HCT116 (cell line): ENCODE results near the gene RTL1. TPM values are rescaled to one million over a fixed set of nuclear protein-coding genes. Genes with fewer than 3 reads are reported as not detected.

Experiments used
- ATAC-seq: fragments of 200-7000 bp; cut with Tn5 transposase; 2 replicates; pipeline ENCODE4 v1.9.1; 2020; ENCODE audit warnings: mild to moderate bottlenecking, moderate library complexity
- BruUV-seq: library from RNA; stranded (reverse); fragments of 400-500 nt; replicated peaks from 2 replicates; lab custom pipeline; 2021; lab: Mats Ljungman, UMichigan
- CTCF ChIA-PET: fragments of 300-600 bp; sonication (Branson Sonifier 250); formaldehyde crosslinking; loops from one replicate; lab custom pipeline; 2021; ENCODE audit warnings: antibody characterized with exemption; lab: Charles Lee
- POLR2A ChIA-PET: fragments of 300-600, 350-600 bp; sonication (Branson Sonifier 250); formaldehyde crosslinking; loops from one replicate; lab custom pipeline; 2021; ENCODE audit warnings: antibody characterized with exemption; lab: Charles Lee
- RAD21 ChIA-PET, 2 experiments: fragments of 300-600 bp; sonication (Branson Sonifier 250); formaldehyde crosslinking; loops; one replicate each; lab custom pipeline; 2023; ENCODE audit warnings: low total read pairs in 2 of 2; ENCODE audit not compliant: uncharacterized antibody in 2 of 2, unreplicated experiment in 2 of 2, low non-redundant PET in 1 of 2; lab: Charles Lee
- DNase-seq: peaks from one replicate; pipeline ENCODE4 v3.0.0-alpha.2; 2010; ENCODE audit warnings: low read depth, low spot score
- H2AFZ ChIP-seq: fragments of 200-600 bp; shearing (Covaris generic), sonication (generic); 2 replicates; pipeline ENCODE4 v1.6.1; 2017; ENCODE audit warnings: low read depth, mixed run types, mixed read lengths, antibody characterized with exemption, low read length; ENCODE audit not compliant: poor library complexity, severe bottlenecking
- H3K27ac ChIP-seq: 2 replicates; pipeline ENCODE4 v1.5.1; 2012; ENCODE audit warnings: low read depth, low read length
- H3K27me3 ChIP-seq: fragments of 200-600 bp; sonication (generic); 2 replicates; pipeline ENCODE4 v1.6.1; 2016; ENCODE audit warnings: mixed run types, low read length, mixed read lengths; ENCODE audit not compliant: insufficient read depth
- H3K36me3 ChIP-seq, 2 experiments: fragments of 200-500 bp in 1 of 2; fragments of 200-600 bp in 1 of 2; sonication (Bioruptor generic) in 1 of 2; sonication (generic) in 1 of 2; 2 replicates each; pipeline versions ENCODE4 v1.5.1 to v1.6.1; 2014 to 2016; ENCODE audit warnings: low read length in 2 of 2, inconsistent platforms in 1 of 2, mixed read lengths in 1 of 2, mixed run types in 1 of 2; ENCODE audit not compliant: insufficient read depth in 2 of 2, control insufficient read depth in 1 of 2
- H3K4me1 ChIP-seq, 2 experiments: fragments of 200-600 bp in 1 of 2; sonication (generic) in 1 of 2; 2 replicates each; pipeline versions ENCODE4 v1.5.1 to v1.6.1; 2012 to 2017; ENCODE audit warnings: low read length in 2 of 2, inconsistent platforms in 1 of 2, mild to moderate bottlenecking in 1 of 2, mixed read lengths in 1 of 2, mixed run types in 1 of 2, moderate library complexity in 1 of 2; ENCODE audit not compliant: insufficient read depth in 2 of 2, control insufficient read depth in 1 of 2
- H3K4me2 ChIP-seq: fragments of 200-600 bp; sonication (generic); 2 replicates; pipeline ENCODE4 v1.6.1; 2017; ENCODE audit warnings: mixed run types, low read length, mixed read lengths
- H3K4me3 ChIP-seq, 2 experiments: fragments of 200-600 bp in 1 of 2; sonication (generic) in 1 of 2; replicated peaks in 1 of 2; 2 replicates each; pipeline ENCODE4 v1.5.1; 2011 to 2016; ENCODE audit warnings: low read length in 2 of 2, control low read depth in 1 of 2, low read depth in 1 of 2, mild to moderate bottlenecking in 1 of 2, mixed read lengths in 1 of 2, mixed run types in 1 of 2
- H3K79me2 ChIP-seq: fragments of 200-600 bp; sonication (generic); 2 replicates; pipeline ENCODE4 v1.6.1; 2017; ENCODE audit warnings: mild to moderate bottlenecking, mixed run types, low read length, moderate library complexity, mixed read lengths; ENCODE audit not compliant: insufficient read depth
- H3K9ac ChIP-seq: fragments of 200-600 bp; sonication (generic); 2 replicates; pipeline ENCODE4 v1.6.1; 2016; ENCODE audit warnings: low read length, mixed read lengths
- H3K9me2 ChIP-seq: fragments of 200-600 bp; sonication (generic), shearing (Covaris generic); 2 replicates; pipeline ENCODE4 v1.6.1; 2017; ENCODE audit warnings: mixed run types, mild to moderate bottlenecking, moderate library complexity; ENCODE audit not compliant: insufficient read depth
- H3K9me3 ChIP-seq, 2 experiments: fragments of 200-500 bp in 1 of 2; fragments of 200-600 bp in 1 of 2; sonication (Bioruptor generic) in 1 of 2; sonication (generic) in 1 of 2; 2 replicates each; pipeline ENCODE4 v1.6.1; 2014 to 2017; ENCODE audit warnings: low read length in 2 of 2, mixed read lengths in 2 of 2, inconsistent platforms in 1 of 2, low read depth in 1 of 2, mild to moderate bottlenecking in 1 of 2, mixed run types in 1 of 2, moderate library complexity in 1 of 2; ENCODE audit not compliant: control insufficient read depth in 1 of 2, insufficient read depth in 1 of 2
- H4K20me1 ChIP-seq: fragments of 200-600 bp; sonication (generic), shearing (Covaris generic); 2 replicates; pipeline ENCODE4 v1.6.1; 2017; ENCODE audit warnings: mixed run types, mild to moderate bottlenecking, moderate library complexity; ENCODE audit not compliant: insufficient read depth
- EZH2phosphoT487 ChIP-seq: fragments of 200-600 bp; IDR thresholded peaks from 2 replicates; pipeline ENCODE4 v1.6.1; 2018; ENCODE audit warnings: antibody characterized with exemption, borderline replicate concordance
- RAD21 ChIP-seq: IDR thresholded peaks from 2 replicates; pipeline ENCODE4 v1.6.1; 2012; ENCODE audit warnings: low read depth, mild to moderate bottlenecking
- ZNF274 ChIP-seq: fragments of 200-500 bp; sonication (Bioruptor generic); IDR thresholded peaks from 2 replicates; pipeline ENCODE4 v1.6.1; 2014; ENCODE audit warnings: mild to moderate bottlenecking, low read depth, low read length, inconsistent platforms
- intact Hi-C: fragments of 100-400 bp; cut with micrococcal nuclease; formaldehyde crosslinking; loops from 2 replicates; pipeline ENCODE4 v1.10.0; 2022
- total RNA-seq: library from RNA; stranded (reverse); gene quantifications from one replicate; pipeline ENCODE4 v1.2.1, GENCODE V29; 2021; ENCODE audit not compliant: unreplicated experiment
- TF ChIP-seq, protein P1 (sequence below), 3 experiments: fragments of 200-600 bp in 1 of 3; sonication (generic) in 1 of 3; IDR thresholded peaks in 2 of 3; conservative IDR thresholded peaks in 1 of 3; 2 replicates each; pipeline ENCODE4 v1.5.1; 2012 to 2017; ENCODE audit warnings: low read depth in 2 of 3, low read length in 2 of 3, antibody characterized with exemption in 1 of 3, borderline replicate concordance in 1 of 3, control low read depth in 1 of 3, mild to moderate bottlenecking in 1 of 3, mixed read lengths in 1 of 3, mixed run types in 1 of 3, moderate library complexity in 1 of 3; ENCODE audit not compliant: insufficient read depth in 1 of 3
- TF ChIP-seq, protein P2 (sequence below): IDR thresholded peaks from 2 replicates; pipeline ENCODE4 v1.6.1; 2011; ENCODE audit warnings: mild to moderate bottlenecking, low read length, moderate library complexity; ENCODE audit not compliant: insufficient replicate concordance; ENCODE audit errors: extremely low read depth

RTL1 gene
- total RNA-seq, 1 experiment from 2014 or later = not detected

DNA sequence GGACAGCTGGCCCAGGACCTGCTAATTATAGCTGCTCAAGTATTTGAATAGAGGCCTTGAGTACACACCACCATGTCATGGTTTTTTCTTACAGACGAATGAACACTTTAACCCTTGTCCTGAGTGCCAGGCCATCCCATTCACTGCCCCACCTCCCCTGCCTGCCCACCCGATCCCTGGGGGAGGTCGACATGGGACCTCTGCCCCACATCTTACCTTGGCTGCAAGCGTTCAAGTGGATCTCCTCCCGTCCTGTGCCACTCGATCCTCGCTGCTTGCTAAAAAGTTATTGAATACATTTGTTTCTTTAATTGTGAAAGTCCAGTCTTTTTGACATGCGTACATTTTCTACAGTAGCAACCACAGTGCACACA lies 10.3 kb downstream of the RTL1 start:
- BruUV-seq = no TSS peak
- Histone ChIP-seq H3K9me2 (no peaks in the 10 kb centered on the region), H3K4me2 (no peak overlapping the region), H3K4me1 (no peaks in the 10 kb centered on the region), H3K27ac (no peak overlapping the region), H2AFZ (no peak overlapping the region), H3K9me3 (no peaks in the 10 kb centered on the region), H3K4me3 (no peak overlapping the region), H3K9ac (no peak overlapping the region), H3K36me3 (no peaks in the 10 kb centered on the region)
- ChIA-PET POLR2A (no interaction called here), CTCF (no interaction called here)
- intact Hi-C loops = no loop called here
- no peak for DNase-seq
- TF ChIP-seq, protein P1, sequence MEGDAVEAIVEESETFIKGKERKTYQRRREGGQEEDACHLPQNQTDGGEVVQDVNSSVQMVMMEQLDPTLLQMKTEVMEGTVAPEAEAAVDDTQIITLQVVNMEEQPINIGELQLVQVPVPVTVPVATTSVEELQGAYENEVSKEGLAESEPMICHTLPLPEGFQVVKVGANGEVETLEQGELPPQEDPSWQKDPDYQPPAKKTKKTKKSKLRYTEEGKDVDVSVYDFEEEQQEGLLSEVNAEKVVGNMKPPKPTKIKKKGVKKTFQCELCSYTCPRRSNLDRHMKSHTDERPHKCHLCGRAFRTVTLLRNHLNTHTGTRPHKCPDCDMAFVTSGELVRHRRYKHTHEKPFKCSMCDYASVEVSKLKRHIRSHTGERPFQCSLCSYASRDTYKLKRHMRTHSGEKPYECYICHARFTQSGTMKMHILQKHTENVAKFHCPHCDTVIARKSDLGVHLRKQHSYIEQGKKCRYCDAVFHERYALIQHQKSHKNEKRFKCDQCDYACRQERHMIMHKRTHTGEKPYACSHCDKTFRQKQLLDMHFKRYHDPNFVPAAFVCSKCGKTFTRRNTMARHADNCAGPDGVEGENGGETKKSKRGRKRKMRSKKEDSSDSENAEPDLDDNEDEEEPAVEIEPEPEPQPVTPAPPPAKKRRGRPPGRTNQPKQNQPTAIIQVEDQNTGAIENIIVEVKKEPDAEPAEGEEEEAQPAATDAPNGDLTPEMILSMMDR (IDR thresholded peaks at IDR 0.05 in 2 of 3, conservative IDR thresholded peaks at IDR 0.05 in 1 of 3; ENCODE audit: borderline replicate concordance in 1 of 3, insufficient read depth in 1 of 3, low read depth in 2 of 3, low read length in 2 of 3) = no peak
- TF ChIP-seq ZNF274 (no peak), RAD21 (no peak), EZH2phosphoT487 (no peak)
- TF ChIP-seq, protein P2, sequence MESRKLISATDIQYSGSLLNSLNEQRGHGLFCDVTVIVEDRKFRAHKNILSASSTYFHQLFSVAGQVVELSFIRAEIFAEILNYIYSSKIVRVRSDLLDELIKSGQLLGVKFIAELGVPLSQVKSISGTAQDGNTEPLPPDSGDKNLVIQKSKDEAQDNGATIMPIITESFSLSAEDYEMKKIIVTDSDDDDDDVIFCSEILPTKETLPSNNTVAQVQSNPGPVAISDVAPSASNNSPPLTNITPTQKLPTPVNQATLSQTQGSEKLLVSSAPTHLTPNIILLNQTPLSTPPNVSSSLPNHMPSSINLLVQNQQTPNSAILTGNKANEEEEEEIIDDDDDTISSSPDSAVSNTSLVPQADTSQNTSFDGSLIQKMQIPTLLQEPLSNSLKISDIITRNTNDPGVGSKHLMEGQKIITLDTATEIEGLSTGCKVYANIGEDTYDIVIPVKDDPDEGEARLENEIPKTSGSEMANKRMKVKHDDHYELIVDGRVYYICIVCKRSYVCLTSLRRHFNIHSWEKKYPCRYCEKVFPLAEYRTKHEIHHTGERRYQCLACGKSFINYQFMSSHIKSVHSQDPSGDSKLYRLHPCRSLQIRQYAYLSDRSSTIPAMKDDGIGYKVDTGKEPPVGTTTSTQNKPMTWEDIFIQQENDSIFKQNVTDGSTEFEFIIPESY = no peak
- TF ChIP-seq, all 23 proteins: peak for 0
- H3K79me2 ChIP-seq = no peaks in the 10 kb centered on the region
- no peaks in the 10 kb centered on the region for H4K20me1 ChIP-seq
- RAD21 ChIA-PET = no interaction called here
- no peaks in the 10 kb centered on the region for H3K27me3 ChIP-seq
- no peak for ATAC-seq
